NCI-H1417 treated with DMSO at 0.1 percent for 48 hours (cell line): Measurements from ENCODE around the gene KRTAP10-2.
"Not testable (repeated sequence)": the region's sequence is repeated elsewhere in the genome, so short reads cannot be mapped to it uniquely, and the experiment has no call there.

ENCODE experiments used
- DNase-seq: peaks from one replicate; lab custom pipeline; 2025; lab: John Stamatoyannopoulos, UW

Gene KRTAP10-2

GRCh38 chr21:44583089-44583799, 31.9 kb upstream of the KRTAP10-2 start:
- peak; percentile 80 for DNase-seq

- no peak for DNase-seq
Observed at GRCh38 chr21:44582055-44582454, 30.8 kb upstream of the KRTAP10-2 start.

- no peak for DNase-seq
Observed at GRCh38 chr21:44581158-44581557, 29.9 kb upstream of the KRTAP10-2 start.

GRCh38 chr21:44580231-44580821, 29.0 kb upstream of the KRTAP10-2 start, which contains the start of gene KRTAP10-5:
Gene KRTAP10-5, minus strand, starts transcription at chr21:44580604. Its CDS starts 26 bp downstream, at chr21:44580578.
- DNase-seq, result not testable (repeated sequence)

GRCh38 chr21:44579833-44580144, 28.5 kb upstream of the KRTAP10-2 start:
- no peak for DNase-seq

GRCh38 chr21:44579056-44579832, 27.9 kb upstream of the KRTAP10-2 start:
- DNase-seq, result no peak

GRCh38 chr21:44578371-44579055, 27.2 kb upstream of the KRTAP10-2 start:
- no peak for DNase-seq

- DNase-seq, result no peak
Observed at GRCh38 chr21:44576025-44576420, 24.7 kb upstream of the KRTAP10-2 start.

GRCh38 chr21:44575307-44576024, 24.2 kb upstream of the KRTAP10-2 start:
- DNase-seq, result no peak

- no peak for DNase-seq
Observed at GRCh38 chr21:44574457-44575306, 23.4 kb upstream of the KRTAP10-2 start.

- DNase-seq, result not testable (repeated sequence)
Observed at GRCh38 chr21:44573630-44574456, 22.5 kb upstream of the KRTAP10-2 start, which contains the start of gene KRTAP10-4. Gene KRTAP10-4, plus strand, starts transcription at chr21:44573729. Its CDS starts 30 bp downstream, at chr21:44573759.

GRCh38 chr21:44572959-44573583, 21.8 kb upstream of the KRTAP10-2 start:
- DNase-seq, result no peak

- DNase-seq, result no peak
Observed at GRCh38 chr21:44571844-44572782, 20.8 kb upstream of the KRTAP10-2 start.

GRCh38 chr21:44571296-44571695, 20.0 kb upstream of the KRTAP10-2 start:
- no peak for DNase-seq

GRCh38 chr21:44569861-44570517, 18.7 kb upstream of the KRTAP10-2 start:
- no peak for DNase-seq

- DNase-seq, result no peak
Observed at GRCh38 chr21:44568667-44569556, 17.6 kb upstream of the KRTAP10-2 start.

GRCh38 chr21:44568261-44568660, 17.0 kb upstream of the KRTAP10-2 start:
- DNase-seq, result no peak
